Stimulated activated naive CD8-positive, alpha-beta T cell treated with anti-CD3 and anti-CD28 coated beads, Interleukin-15, Interleukin-2, amounts not matched to agents 100 U/mL and 50 U/mL, for 24 hours (primary cell): ENCODE measurements around the gene HSD11B2.

Experiments used
- ATAC-seq: fragments of 150-1000 bp; cut with Tn5 transposase; one replicate; pipeline ENCODE4 v1.10.0; 2021
- DNase-seq: peaks from one replicate; pipeline ENCODE4 v3.0.0; 2021

The HSD11B2 gene

DNA sequence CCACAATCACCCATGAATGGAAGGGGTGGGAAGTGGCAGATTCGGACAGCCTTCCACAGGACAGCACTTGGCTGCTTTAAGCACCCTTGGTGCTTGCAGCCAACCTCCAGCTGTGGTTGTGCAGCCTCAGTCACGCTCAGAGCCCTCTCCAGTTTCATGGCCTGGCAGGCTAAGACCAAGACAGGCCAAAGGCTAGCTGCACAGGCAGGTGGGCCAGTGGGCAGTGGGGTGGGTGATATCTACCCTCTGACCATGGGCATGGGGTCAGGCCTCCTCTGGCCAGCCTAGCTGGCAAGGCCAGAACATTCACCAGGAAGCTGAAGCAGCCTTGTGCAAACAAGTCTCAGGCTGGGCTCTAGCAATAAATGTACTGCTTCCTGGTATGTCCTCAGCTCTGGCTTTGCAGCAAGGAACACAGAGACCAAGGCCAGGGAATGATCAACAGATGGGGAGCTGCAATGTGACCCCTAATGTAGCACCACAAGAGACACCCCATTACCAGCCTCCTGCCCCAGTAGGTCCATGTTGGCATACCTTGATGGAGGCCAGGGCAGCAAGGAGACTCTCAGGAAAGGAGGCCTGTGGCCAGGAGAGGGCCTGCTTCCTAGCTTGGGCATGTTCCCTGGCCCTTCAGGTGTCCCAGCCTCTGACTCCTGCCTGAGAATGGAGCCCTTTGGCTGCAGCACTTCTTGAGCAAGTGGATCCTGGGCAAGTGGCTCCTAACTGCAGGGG, 20.9 kb downstream of the HSD11B2 start:
- ATAC-seq, result no peak
- no peak for DNase-seq

DNA sequence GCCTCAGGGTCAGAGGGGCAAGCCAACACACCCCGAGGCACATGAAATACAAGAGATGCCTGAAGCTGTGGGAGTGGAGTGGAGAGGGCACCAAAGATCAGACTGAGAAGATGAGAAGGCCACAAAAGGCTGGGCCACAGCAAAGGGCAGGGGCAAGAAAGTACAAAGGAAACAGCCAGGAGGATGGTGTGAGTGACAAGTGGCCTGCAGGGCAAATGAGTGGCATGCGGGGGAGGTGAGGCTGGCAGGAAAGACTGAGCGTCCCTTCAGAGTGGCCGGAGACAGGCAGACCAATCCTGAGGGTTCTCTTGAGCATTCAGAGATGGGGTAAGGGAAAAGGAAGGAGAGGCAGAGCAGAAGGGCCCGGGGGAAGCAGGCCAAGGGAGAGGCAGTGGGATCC, 23.2 kb downstream of the HSD11B2 start:
- DNase-seq, result no peak
- no peak for ATAC-seq

DNA sequence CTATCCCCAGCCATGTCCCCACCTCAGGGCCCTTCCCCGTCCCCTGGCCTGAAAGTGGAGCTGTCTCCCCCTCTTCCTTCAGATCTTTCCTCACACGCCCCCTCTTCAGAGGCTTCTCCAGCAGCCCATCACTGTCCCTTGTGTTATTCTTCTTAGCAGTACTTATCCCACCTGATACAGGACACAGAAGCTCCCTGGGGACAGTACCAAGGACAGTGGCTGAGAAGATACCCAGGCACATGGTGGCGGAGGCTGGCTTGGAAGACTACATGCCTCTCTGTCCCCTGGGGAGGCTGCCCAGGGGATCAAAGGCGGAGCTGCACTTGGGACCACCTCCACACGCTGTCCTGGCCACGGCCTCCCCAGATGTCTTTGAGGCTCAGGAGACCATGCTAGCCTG, 23.9 kb downstream of the HSD11B2 start:
- ATAC-seq, result no peak
- no peak for DNase-seq

DNA sequence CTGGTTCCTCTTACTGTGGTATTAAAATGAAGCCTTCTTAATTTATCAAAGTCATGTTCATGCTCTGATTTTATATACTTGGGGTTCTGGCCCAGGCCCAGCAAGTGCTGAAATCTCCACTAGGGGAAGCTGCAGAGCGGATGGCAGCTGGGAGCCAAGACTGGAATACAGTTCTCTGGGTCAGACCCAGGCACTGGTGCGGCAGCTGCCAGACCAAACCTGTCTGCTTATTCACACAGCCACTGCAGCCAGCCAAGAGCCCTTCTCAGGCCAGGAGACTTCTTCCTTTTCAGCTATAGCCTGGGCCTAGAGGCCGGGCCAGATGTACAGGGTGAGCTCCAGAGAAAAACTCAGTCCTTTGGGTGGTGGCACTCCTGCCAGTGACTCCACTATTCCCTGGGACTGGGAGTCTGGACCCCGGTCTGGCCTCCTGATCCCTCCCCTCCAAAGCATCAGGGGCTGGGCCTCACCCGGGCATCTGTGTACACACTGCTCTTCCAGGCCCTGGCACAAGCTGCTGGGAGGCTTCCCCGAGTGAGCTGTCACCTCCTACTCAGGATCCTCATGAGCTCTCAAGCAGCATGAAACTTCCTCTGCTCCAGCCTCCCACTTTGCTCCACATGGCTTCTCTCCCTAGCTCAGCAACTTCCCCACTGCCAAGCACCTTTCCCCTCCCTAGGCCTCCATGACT, 25.6 kb downstream of the HSD11B2 start:
- DNase-seq, result no peak
- no peak for ATAC-seq

DNA sequence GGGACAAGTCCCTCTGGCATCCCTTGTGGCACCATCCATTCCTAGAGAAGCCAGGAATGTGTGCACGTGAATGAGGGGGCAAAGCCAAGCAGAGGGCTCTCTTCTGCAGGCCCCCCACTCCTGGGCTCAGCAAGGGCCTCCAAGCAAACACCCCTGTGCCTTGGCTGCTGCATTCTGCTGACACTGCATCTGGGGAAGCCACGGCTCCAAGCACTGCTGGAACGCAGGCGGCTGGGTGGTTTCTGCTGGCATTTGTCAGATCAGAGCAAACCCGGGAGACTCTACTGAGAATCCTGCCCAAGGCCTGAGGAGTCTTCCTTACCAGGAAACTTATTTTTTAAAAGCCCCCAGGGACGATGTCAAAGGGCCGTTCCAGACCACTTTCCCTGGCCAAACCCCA, 26.7 kb downstream of the HSD11B2 start:
- ATAC-seq (no peak), DNase-seq (no peak)

DNA sequence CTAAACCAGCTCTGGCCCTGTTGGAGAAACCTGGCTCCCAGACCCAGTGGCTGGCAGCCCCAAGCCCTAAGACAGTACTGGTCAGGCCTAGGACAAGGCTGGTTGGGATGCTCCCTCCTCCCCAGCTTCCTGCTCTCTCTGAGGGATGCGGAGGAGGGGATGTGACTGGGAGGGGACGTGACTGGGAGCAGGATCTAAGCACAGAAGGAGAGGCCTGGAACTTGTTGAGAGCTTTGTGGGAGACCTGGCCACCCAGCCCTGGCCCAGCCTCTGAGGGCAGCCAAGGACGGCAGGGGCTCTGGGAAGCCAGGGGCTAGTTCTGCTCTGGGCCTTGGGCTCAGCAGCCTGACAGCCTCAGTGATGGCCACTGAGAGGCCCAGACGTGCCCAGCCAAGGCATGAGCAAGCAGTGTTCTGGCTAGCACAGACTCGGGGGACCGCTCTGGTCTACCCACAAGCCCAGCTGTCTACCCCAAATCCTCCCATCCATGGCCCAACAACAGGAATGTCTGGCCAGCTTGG, 27.3 kb downstream of the HSD11B2 start:
- ATAC-seq (no peak), DNase-seq (no peak)

DNA sequence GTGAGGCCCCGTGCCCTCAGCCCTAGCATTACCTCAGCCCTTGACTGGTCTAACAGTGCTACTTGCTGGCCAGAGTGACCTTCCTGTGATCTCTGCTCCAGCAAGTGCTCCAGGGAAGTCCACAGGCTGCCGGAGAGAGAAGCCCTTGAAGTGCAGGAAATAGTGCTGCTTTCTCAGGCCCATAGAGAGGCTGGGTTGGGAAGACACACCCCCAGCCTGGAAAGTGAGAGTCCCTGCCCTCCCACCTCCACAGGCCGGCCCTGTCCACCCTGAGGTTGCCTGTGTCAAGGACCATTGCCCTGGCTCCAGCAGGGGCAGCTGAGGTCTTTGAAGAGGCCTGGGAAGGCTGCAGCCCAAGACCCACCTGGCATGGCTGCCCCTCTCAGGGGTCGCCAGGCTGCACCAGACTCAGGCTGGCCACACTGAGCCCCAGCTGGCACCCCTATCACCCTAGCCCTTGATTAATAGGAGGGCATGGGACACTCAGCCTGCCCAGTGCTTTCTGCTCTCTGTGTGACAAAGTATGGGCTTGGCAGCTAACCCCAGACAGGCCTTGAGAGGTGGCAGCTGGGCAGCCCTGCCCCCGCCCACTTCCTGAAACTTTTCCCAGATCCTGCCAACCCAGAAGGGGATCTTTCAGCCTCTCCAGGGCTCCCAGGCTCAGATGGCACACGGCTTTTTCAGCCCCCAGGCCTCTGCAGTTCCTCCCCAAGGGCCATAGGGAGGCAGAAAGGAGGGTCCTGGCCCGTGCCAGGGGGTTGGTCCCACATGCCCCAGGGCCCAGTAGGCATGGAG, 28.3 kb downstream of the HSD11B2 start:
- DNase-seq (no peak), ATAC-seq (no peak)

DNA sequence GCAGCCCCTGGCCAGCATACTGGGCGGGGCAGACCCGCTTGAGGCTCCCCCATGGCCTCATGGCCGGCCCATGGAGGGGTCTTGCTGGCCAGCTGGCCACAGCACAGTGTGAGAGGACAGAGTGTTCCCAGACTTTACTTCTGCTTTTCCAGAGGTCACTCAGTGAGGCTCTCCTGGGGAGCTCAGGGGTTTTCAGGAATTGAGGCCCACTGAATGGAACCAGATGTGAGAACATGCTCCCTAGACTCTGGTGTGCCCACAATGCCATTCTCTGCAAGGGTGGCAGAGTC, 28.9 kb downstream of the HSD11B2 start:
- DNase-seq (no peak), ATAC-seq (no peak)

DNA sequence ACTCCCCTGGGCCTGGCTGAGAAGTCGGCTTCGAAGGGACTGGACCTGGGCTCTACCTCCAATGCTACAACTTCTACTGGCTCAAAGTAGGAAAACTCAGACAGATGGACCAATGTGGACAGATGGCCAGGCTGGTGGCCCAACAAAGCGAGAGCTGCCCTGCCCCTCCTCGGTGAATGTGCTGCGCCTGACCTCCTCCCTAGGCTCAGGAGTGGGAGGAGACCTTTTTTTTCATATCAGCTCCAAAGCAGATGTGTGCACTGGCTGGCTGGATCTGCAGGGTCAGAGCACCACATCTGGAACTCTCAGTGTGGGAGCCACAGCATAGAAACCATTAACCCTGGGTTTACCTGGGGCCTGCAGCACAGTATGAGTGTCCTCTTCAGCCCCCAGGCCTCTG, 29.2 kb downstream of the HSD11B2 start:
- ATAC-seq (no peak), DNase-seq (no peak)

DNA sequence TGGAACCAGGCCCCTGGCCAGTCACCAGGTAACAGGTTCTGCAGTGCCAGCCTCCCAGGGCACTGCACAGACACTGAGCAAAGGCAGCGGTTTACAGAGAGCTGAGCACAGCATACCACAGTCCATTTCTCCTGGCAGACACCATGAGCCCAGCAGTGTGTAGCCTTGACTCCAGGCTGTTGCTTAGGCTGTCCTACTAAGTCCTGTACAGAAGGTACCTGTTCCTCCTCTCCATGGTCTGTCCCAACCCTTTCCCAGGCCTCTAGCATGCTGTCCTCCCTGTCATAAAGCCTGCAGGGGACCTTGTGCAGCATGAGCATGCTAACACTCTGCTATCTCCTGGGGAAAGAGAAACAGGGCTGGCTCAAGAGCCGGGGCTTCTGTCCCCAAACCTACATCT, 30.0 kb downstream of the HSD11B2 start:
- no peak for DNase-seq
- ATAC-seq, result no peak

DNA sequence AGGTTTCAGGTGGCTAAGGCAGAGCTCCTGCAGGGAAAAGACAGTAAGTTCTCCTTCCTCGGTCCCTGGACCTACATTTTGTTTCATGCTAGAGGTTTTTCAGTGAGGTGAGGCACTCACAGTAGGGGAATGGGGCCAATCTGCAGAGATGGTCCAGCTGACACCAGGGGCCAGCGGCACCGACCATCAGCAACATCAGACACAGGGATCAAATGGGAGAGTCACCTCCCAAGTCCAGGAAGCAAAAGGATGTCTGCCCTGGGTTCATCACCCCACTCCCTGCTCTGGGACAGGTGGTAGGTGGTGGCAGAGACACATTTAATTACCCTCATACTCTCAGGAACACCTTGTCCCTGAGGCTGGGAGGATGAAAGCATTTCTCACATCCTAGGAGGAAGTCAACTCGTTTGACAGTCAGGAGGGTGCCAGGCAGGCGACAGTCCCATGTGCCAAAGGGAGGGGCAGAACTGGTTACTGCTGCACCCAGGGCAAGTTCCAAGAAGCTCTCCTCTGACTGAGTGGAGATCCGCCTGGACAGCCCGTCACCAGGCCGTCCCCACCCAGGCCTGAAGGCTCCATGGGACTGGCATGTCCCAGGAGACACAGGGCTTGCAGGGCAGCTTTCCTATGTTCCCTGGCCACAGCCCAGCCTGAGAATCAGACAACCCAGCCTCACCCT, 30.8 kb downstream of the HSD11B2 start:
- DNase-seq (no peak), ATAC-seq (no peak)

DNA sequence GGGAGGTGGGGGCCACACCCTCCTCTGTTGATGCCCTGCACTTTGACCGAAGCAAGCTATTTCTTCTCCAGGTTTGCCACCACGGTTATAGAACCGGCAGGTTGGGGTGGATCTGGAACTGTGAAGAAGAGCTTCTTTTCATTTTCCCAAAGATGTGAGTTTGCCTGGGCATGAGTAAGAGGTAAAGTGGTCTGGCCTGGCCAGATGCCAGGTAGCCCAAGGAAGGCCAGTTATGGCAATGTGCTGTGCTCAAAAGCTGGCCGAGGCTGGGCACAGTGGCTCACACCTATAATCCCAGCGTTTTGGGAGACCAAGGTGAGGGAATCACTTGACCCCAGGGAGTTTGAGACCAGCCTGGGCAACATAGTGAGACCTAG, 31.3 kb downstream of the HSD11B2 start:
- ATAC-seq (no peak), DNase-seq (no peak)

DNA sequence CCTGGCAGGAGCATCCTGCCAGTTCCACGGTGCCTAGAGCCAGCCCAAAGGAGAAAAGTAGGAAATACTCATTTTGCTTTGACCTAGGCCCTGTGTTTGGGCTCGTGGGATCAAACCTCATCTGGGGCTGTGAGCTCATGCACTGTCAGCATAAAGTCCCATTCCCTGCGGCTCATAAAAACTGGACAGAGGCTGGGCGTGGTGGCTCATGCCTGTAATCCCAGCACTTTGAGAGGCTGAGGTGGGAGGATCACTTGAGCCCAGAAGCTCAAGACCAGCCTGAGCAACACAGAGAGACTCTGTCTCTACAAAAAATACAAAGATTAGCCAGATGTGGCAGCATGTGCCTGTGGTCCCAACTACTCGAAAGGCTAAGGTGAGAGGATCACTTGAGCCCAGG, 32.1 kb downstream of the HSD11B2 start:
- DNase-seq (no peak), ATAC-seq (no peak)

DNA sequence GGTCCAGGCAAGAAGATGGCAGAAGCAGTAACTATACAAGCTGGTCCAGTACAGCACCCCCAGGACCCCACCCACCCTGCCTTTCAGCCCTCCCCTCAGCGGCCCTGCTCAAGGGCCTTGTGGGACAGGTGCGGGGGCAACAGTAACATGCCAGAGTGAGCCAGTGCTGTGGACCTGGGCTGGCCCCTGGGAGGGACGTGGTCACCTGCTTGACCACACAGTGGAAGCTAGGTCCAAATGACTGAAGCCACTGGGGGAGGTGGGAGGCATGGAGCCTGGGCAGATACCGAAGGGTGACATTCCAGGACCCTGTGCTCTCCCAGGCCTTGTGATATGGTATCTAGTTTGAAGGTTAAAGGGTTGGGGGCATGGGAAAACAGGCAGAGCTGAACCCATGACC, 32.8 kb downstream of the HSD11B2 start:
- DNase-seq (no peak), ATAC-seq (no peak)

DNA sequence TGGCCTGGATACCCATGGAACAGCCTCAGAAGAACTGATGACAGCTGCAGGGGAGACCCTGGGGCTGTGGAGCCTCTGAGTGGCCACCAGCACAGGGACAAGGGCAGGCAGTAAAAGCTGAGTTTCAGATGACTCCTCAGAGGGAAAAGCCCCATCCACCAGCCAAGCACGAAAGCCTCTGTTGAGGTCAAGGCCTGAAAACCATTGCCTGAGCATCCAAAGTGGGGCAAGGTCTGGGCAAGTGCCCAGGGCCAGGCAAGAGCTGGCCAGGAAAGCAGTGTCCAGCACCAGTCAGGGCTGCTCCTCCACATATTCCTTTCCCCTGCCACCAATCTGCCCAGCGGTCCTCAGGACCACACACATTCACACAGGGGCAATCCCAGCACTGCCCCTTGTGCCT, 33.6 kb downstream of the HSD11B2 start:
- ATAC-seq, result no peak

DNA sequence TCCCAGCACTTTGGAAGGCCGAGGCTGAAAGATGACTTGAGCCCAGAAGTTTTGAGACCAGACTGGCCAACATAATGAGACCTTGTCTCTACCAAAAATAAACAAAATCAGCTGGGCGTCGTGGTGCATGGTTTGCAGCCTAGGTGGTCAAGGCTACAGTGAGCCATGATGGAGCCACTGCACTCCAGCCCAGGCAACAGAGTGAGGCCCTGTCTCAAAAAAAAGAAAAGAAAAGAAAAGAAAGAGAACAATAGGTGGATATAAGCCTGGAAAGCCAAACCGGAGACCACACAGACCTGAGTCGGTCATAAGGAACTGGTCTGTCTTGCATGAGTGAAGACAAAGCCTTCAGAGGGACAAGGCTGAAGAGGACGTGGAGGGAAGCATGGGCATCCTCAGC, 35.7 kb downstream of the HSD11B2 start:
- ATAC-seq (no peak), DNase-seq (no peak)

More for the DNA sequence above, 33.6 kb downstream of the HSD11B2 start:
- no peak for DNase-seq

DNA sequence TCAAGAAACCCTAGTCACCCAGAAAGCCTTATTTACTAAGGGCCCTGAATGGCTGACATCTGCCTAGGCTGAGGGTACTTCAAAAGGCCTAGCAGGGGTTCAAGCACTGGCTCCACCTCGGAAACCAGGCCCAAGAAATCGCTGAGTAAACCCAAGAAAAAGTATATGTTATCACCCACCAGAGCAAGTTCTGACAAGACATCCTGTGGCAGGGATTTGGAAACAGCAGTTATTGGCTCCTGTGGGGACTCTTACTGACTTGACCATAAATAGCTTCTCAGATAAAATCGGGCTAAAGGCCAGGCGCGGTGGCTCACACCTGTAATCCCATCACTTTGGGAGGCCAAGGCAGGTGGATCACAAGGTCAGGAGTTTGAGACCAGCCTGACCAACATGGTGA, 37.8 kb downstream of the HSD11B2 start:
- ATAC-seq (no peak), DNase-seq (no peak)

DNA sequence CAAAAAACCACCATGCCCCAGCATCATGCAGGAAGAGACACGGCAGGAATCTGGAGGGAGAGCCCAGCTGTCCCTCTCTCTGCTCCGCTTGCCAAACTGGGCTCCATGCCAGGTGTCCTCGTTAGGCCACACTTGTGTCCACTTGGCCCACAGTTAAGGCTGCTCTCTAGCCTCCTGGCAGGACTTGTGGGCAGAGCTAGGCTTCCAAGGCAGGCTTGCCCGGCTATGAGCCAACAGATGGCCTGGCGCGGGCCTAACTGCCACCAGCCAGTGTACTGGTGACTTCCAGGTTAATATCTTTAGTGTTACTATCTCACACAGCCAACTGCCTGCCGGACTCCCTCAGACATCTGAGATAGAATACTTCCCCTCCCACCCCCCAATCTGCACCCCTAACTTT, 39.4 kb downstream of the HSD11B2 start:
- DNase-seq (no peak), ATAC-seq (no peak)

DNA sequence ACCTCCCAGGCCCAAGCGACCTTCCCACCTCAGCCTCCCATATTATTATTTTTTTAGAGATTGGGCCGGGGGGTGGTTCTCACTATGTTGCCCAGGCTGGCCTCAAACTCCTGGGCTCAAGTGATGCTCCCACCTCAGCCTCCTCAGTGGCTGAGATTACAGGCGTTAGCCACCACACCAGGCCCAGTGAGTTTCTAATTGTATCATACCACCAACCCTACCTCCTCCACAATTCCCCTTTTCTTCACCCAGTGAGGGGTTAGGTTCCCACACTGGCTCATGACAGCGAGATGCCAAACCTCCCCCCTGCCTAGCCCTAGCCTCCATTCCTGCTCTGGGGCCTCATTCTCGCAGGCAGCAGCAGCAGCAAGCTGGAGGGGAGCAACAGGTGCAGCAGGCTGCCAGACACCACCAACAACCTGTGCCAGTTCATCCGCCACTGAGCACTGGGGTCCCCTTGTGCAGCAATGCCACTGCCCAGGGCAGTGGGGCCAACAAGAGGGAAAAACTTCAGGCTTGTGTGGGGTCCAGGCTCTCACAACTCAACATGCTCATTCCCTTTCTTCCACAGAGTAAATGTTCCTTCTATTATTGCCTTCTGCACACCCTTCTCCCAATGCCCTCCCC, 41.0 kb downstream of the HSD11B2 start:
- no peak for ATAC-seq

DNA sequence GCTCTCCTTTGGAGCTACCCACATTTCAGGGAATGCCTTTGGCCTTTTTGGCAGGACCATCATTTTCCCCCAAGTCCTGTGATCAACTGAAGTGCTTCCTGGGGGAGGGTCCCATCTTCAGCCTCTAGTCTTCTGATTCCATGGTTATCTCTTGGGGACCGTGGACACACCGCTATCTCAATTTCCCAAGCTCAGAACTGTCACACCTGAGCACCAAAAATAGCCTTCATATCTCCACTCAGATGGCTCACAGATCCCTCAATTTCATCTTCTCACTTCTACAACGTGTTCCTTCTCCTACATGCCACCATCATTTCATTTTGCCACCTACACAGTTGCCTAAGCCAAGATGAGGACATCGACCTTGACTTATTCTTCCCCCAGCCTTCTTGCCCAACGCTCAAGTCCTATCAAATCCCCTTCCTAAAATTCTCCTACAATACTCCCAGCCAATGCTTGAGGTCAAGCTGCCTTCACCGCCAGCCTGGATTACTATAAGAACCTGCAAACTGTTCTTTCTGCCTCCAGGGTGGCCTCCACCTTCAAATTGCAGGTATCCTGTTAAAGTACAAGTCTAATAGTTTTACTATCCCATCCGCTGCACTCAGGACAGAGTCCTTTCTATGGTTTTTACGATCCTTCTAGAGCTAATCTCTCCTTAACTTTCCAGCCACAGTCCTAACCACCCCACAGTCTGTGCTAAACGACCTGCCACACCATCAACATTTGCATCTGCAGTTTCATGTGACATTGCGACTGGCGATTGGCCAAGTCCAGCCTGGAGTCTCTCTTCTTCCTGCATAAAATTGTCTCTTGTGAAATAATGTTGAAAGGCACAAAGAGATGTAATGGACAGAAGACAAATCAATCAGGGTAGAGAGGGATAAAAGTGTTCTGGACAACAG, 43.9 kb downstream of the HSD11B2 start:
- DNase-seq (no peak), ATAC-seq (no peak)

More for the DNA sequence above, 41.0 kb downstream of the HSD11B2 start:
- no peak for DNase-seq

DNA sequence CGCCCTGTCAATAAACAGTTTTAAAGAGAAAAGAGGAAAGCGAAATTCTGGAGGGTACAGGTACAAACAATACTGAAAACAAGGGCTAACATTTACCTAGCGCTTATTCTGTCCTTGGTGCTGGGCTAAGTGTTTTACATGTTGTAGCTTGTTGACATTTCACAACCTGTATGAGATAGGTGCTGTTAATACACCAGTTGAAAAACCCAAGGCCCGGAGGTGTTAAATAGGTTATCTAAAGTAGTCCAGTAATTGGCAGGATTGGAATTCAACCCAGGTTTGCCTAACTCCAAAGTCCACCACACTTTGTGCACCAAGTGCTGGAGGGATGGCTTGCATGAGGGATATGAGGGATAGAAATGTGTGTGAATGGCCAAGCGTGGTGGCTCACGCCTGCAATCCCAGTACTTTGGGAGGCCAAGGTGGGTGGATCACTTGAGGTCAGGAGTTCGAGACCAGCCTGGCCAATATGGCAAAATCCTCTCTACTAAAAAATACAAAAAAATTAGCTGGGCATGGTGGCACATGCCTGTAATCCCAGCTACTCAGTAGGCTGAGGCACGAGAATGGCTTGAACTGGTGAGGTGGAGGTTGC, 47.1 kb downstream of the HSD11B2 start:
- ATAC-seq (no peak), DNase-seq (no peak)
